GM18951 (cell line): ENCODE measurements around the gene ACOX2.

Source experiments
- POLR2A ChIP-seq: IDR thresholded peaks from 4 replicates; pipeline ENCODE4 v1.6.1; 2011; ENCODE audit warnings: mild to moderate bottlenecking; ENCODE audit not compliant: insufficient read length, insufficient read depth; ENCODE audit errors: extremely low read depth
- in situ Hi-C: fragments of 300-500 bp; cut with MboI; formaldehyde crosslinking; loops from one replicate; pipeline ENCODE4 v1.12.0; 2022; ENCODE audit warnings: low sequenced_read_pairs, mixed read lengths, inconsistent platforms; ENCODE audit not compliant: unreplicated experiment

ACOX2 gene

DNA sequence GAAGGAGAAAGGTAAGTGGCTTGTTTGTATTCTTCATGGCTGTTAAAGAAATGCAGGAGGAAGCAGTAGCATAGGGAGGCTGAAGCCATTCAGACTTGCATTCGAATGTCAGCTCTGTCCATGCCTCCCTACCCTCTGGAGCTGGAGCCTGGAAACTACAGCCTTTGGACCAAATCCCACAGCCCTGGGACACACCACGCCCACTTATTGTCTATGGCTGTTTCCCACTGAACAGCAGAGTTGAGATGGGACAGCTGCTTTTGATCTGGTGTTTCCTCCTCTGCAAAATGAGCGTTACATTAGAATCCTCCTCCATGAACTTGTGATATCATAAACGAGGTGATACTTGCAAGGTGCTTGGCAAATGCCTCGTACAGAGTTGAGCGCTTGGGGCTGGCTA lies 36.6 kb upstream of the ACOX2 start:
- TF ChIP-seq POLR2A, result no peak
- in situ Hi-C loops, result no loop called here

- in situ Hi-C loops, result no loop called here
- TF ChIP-seq POLR2A, result no peak
Measured at GRCh38 chr3:58572634-58573230, 35.7 kb upstream of the ACOX2 start.

DNA sequence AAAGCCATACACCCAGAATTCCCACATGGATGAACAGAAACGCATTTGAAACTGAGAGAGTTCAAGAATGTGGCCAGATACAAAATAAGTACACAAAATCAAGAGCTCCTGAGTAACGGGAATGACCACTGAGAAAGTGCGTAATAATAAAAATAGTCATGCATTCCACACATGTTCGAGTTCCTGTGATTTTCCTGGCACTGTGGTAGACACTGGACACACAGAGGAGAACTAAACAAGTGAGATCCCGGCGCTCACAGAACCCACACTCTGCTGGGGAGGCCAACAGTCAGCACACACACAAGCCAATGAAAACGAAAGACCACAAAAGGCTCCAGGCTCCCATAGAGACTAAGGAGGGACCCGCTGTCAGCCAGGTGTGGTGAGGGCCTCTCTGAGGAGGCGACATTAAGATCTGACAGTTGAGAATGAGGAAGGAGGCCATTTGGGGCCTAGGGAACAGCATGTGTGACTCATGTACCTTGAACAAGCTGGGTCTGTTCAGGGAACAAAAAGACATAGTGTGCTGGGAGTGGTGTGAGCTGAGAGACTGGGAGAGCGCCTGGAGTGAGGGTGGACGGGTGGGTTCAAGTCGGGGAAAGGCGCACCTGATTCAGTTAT lies 35.1 kb upstream of the ACOX2 start:
- no peak for TF ChIP-seq POLR2A
- in situ Hi-C loops, result no loop called here

DNA sequence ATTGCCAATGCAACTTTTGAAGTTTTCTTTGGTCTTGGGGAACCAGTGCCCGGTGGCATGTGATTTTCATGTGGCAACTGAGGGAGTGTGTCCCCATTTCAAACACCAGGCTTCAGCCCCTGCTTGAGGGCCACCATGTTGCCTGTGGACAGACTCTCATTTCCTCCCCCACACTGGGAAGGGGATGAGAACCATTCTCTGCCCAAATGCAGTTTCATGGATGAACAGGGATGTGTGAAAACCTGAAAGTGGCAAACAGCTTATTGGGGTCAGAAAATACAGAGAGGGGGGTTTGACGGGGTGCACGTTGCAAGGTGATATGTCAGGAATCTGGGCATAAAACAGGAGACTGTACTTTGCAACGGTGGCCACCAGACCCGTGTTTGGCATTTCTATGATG lies 33.9 kb upstream of the ACOX2 start:
- in situ Hi-C loops, result no loop called here
- TF ChIP-seq POLR2A, result no peak

DNA sequence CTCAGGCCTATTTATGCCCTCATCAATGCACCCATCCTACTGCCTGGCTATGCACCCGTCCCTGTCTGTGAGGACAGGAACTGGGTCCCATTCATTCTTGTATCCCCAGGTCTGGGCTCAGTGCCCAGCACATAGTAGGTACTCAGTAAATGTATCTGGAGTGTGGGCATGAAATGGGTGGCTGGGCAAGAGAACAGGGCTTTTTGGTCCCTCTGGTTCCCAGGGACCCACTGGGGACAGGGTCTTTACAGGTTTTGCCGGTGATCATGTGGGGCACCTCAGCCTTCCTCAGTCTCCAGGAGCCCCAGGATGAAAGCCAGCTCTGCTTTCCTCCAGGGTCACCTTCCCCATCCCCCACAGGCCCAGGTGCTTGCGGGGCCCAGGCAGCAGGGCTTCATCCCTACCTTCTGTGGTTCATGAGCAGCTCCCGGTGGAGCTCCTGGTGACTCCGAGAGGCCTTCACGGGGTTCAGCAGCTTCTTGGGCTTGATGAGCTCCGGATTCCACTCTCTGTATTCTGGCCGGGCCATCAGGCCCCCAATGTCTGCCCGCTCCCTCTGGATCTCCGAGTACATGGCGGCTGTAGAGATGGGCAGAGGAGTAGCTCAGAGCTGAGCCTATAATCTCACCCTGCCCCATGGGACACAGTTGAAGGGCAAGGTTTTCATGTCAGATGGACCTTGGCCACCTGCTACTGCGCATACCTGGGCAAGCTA lies 32.5 kb upstream of the ACOX2 start:
- no peak for TF ChIP-seq POLR2A
- in situ Hi-C loops, result no loop called here

- no peak for TF ChIP-seq POLR2A
- in situ Hi-C loops, result no loop called here
Measured at GRCh38 chr3:58568572-58569286, 31.7 kb upstream of the ACOX2 start.

- in situ Hi-C loops, result no loop called here
- TF ChIP-seq POLR2A, result no peak
Measured at GRCh38 chr3:58567251-58567515, 30.2 kb upstream of the ACOX2 start.

DNA sequence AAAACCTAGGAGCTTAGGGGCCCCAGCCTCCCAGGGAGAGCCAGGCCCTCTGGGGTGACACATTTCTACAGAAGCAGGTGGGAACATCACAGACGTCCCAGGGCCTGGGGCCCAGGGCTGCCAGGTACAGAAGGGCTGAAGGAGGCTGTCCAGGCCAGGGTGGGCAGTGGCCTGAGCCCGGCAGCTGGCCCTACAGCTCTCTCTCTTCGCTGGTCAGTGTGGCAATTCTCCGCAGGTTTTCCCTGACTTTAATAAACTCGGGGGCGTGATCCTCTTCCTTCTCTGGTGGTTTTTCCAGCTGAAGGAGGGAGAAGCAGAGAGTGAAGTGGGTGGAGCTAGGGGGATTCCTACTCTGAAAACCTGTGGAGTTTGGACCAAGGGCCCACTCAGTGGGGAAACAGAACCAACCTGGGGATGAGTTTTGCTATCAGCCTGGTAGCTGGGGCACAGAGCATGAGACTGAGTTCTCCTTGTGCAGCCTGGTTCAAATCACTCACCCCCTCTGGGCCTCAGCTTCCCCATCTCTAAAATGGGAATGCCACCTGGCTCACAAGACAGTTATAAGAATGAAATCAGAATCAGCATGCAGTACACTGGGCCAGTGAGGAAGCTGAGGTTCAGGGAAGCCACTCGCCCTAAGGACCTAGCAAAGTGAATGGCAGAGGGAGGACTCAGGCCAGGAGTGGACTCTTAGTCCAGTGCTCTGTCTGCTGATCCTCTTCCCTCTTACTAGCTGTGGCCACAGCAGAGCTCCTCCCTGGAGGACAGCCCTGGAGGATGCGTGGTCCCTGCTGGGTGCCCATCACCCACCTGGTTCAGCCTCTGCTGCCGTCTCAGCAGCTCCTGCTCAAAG lies 29.6 kb upstream of the ACOX2 start:
- in situ Hi-C loops, result no loop called here
- no peak for TF ChIP-seq POLR2A

GRCh38 chr3:58565621-58566397 lies 28.8 kb upstream of the ACOX2 start:
- no peak for TF ChIP-seq POLR2A
- in situ Hi-C loops, result no loop called here

- in situ Hi-C loops, result no loop called here
- TF ChIP-seq POLR2A, result no peak
Measured at GRCh38 chr3:58564456-58565160, 27.6 kb upstream of the ACOX2 start.

- no peak for TF ChIP-seq POLR2A
- in situ Hi-C loops, result no loop called here
Measured at GRCh38 chr3:58564054-58564453, 27.1 kb upstream of the ACOX2 start.
